GM12878 (cell line): ENCODE data around the gene RGS1. TPM values are rescaled to one million over a fixed set of nuclear protein-coding genes. Genes with fewer than 3 reads are reported as not detected.

Experiments used
- ATAC-seq: fragments of 200-7000 bp; cut with Tn5 transposase; 3 replicates; pipeline ENCODE4 v1.9.1; 2020; ENCODE audit warnings: mild to moderate bottlenecking, moderate library complexity
- BruUV-seq: library from RNA; stranded (reverse); fragments of 400-500 nt; replicated peaks from 2 replicates; lab custom pipeline; 2021; lab: Mats Ljungman, UMichigan
- CTCF ChIA-PET: fragments of 300-600 bp; sonication (Branson Sonifier 250); formaldehyde crosslinking; extraction: SDS; loops from one replicate; lab custom pipeline; 2021; ENCODE audit warnings: inconsistent platforms; lab: Yijun Ruan, JAX
- POLR2A ChIA-PET: fragments of 350-600 bp; formaldehyde crosslinking; extraction: SDS; loops from one replicate; lab custom pipeline; 2021; ENCODE audit warnings: inconsistent platforms; lab: Charles Lee
- RAD21 ChIA-PET: fragments of 300-600 bp; sonication (Branson Sonifier 250); formaldehyde crosslinking; loops from one replicate; lab custom pipeline; 2023; ENCODE audit warnings: antibody characterized with exemption; ENCODE audit not compliant: unreplicated experiment; lab: Charles Lee
- SMC1A ChIA-PET: fragments of 300-600 bp; sonication (Branson Sonifier 250); formaldehyde crosslinking; loops from one replicate; lab custom pipeline; 2023; ENCODE audit not compliant: unreplicated experiment, uncharacterized antibody; lab: Charles Lee
- DNase-seq: peaks from one replicate; pipeline ENCODE4 v3.0.0-alpha.2; 2011; ENCODE audit warnings: low read depth, low spot score
- FAIRE-seq: peaks from 3 replicates; lab custom pipeline; 2011; peaks lifted over from hg19 to GRCh38; lab: Jason Lieb, UNC
- H2AFZ ChIP-seq: 2 replicates; pipeline ENCODE4 v1.6.0; 2011; ENCODE audit warnings: low read depth, low read length, control low read depth; ENCODE audit not compliant: control insufficient read depth
- H3K27ac ChIP-seq: 2 replicates; pipeline ENCODE4 v1.5.1; 2011; ENCODE audit warnings: control low read depth; ENCODE audit not compliant: control insufficient read depth, insufficient read depth
- H3K27me3 ChIP-seq, 2 experiments: replicated peaks in 1 of 2; 2 replicates each; pipeline versions ENCODE4 v1.6.0 to v1.6.1; 2011; ENCODE audit warnings: low read length in 1 of 2; ENCODE audit not compliant: control insufficient read depth in 2 of 2, insufficient read depth in 2 of 2
- H3K36me3 ChIP-seq, 2 experiments: 2 replicates each; pipeline ENCODE4 v1.5.1; 2011; ENCODE audit warnings: low read length in 1 of 2; ENCODE audit not compliant: control insufficient read depth in 2 of 2, insufficient read depth in 2 of 2
- H3K4me1 ChIP-seq: 2 replicates; pipeline ENCODE4 v1.6.1; 2011; ENCODE audit warnings: mild to moderate bottlenecking, low read length, moderate library complexity, mixed read lengths; ENCODE audit not compliant: control insufficient read depth, insufficient read depth
- H3K4me2 ChIP-seq: 2 replicates; pipeline ENCODE4 v1.6.0; 2011; ENCODE audit warnings: control low read depth; ENCODE audit not compliant: control insufficient read depth, insufficient read depth
- H3K4me3 ChIP-seq: fragments of 200-600 bp; sonication (generic); 2 replicates; pipeline ENCODE4 v1.5.1; 2016
- H3K79me2 ChIP-seq: 2 replicates; pipeline ENCODE4 v1.6.0; 2011; ENCODE audit warnings: low read length; ENCODE audit not compliant: control insufficient read depth, insufficient read depth
- H3K9ac ChIP-seq: 2 replicates; pipeline ENCODE4 v1.8.0; 2011; ENCODE audit warnings: low read length, control low read depth, mixed read lengths; ENCODE audit not compliant: control insufficient read depth, insufficient read depth
- H3K9me3 ChIP-seq: replicated peaks from 3 replicates; pipeline ENCODE4 v1.5.1; 2011; ENCODE audit warnings: mild to moderate bottlenecking, low read length; ENCODE audit not compliant: control insufficient read depth, insufficient read depth
- H4K20me1 ChIP-seq: 2 replicates; pipeline ENCODE4 v1.6.0; 2011; ENCODE audit not compliant: control insufficient read depth, insufficient read depth
- ZNF384 ChIP-seq: IDR thresholded peaks from 2 replicates; pipeline ENCODE4 v1.6.1; 2012; ENCODE audit warnings: low read depth, mild to moderate bottlenecking, low read length, improper control_type of control experiment, borderline replicate concordance
- WGBS: methylation state at CpG from one replicate; pipeline ENCODE4 v1.1.6; 2016; ENCODE audit warnings: low lambda C conversion rate; ENCODE audit not compliant: insufficient replicate concordance, insufficient coverage; ENCODE audit errors: missing lambda C conversion rate; 5-methylcytosine and 5-hydroxymethylcytosine counted together
- in situ Hi-C: fragments of 300-500 bp; cut with MboI; formaldehyde crosslinking; loops from 9 replicates; pipeline ENCODE4 v1.14.3; 2018; ENCODE audit warnings: mixed read lengths
- intact Hi-C: fragments of 100-400 bp; cut with micrococcal nuclease; formaldehyde crosslinking; loops from one replicate; pipeline ENCODE4 v1.14.2; 2022; ENCODE audit not compliant: unreplicated experiment
- polyA plus RNA-seq, 11 experiments: library from polyadenylated mRNA; depleted of rRNA in 4 of 11; unstranded in 6 of 11; stranded (reverse) in 5 of 11; fragments of >200 nt; fragmentation: Nextera tagmentation in 4 of 11; fragmentation: Illumina TruSeq in 1 of 11; extraction: Ambion mirVana in 4 of 11; extraction: Trizol in 1 of 11; gene quantifications; 1 replicate in 1 of 11; 2 replicates in 10 of 11; pipeline versions ENCODE4 v1.2.1 to v1.2.3, GENCODE V29; 2011 to 2016; ENCODE audit warnings: inconsistent platforms in 2 of 11, missing spikeins in 2 of 11, low read depth in 1 of 11
- total RNA-seq, 4 experiments: library from RNA; depleted of rRNA in 3 of 4; stranded (reverse); fragments of >200 nt in 3 of 4; fragmentation: Illumina TruSeq in 1 of 4; extraction: Trizol in 1 of 4; gene quantifications; 2 replicates each; pipeline versions ENCODE4 v1.2.1 to v1.2.3, GENCODE V29; 2013 to 2021
- TF ChIP-seq, protein P1 (sequence below), 3 experiments: IDR thresholded peaks in 2 of 3; conservative IDR thresholded peaks in 1 of 3; 2 replicates each; pipeline ENCODE4 v1.5.1; 2011; ENCODE audit warnings: low read depth in 3 of 3, low read length in 3 of 3, mild to moderate bottlenecking in 3 of 3, control low read depth in 2 of 3, moderate library complexity in 2 of 3, inconsistent platforms in 1 of 3, mixed read lengths in 1 of 3; ENCODE audit not compliant: control insufficient read depth in 2 of 3, insufficient read depth in 1 of 3; ENCODE audit errors: extremely low read depth in 1 of 3
- TF ChIP-seq, protein P2 (sequence below): IDR thresholded peaks from 2 replicates; pipeline ENCODE4 v1.6.1; 2012; ENCODE audit warnings: improper control_type of control experiment, low read depth, low read length; ENCODE audit not compliant: insufficient replicate concordance
- TF ChIP-seq, protein P3 (sequence below): fragments of 450-650 bp; IDR thresholded peaks from 2 replicates; pipeline ENCODE4 v1.6.1; 2016; ENCODE audit warnings: mild to moderate bottlenecking
- TF ChIP-seq, protein P4 (sequence below): fragments of 450-650 bp; IDR thresholded peaks from 2 replicates; pipeline ENCODE4 v1.6.1; 2017; ENCODE audit warnings: borderline replicate concordance

Gene RGS1
- total and polyA plus RNA-seq, 10 of the 15 experiments (the other 5 are each of a cell fraction or from before 2014, with no cell fraction given), result 20.7 to 882 (median 45.9) TPM

DNA sequence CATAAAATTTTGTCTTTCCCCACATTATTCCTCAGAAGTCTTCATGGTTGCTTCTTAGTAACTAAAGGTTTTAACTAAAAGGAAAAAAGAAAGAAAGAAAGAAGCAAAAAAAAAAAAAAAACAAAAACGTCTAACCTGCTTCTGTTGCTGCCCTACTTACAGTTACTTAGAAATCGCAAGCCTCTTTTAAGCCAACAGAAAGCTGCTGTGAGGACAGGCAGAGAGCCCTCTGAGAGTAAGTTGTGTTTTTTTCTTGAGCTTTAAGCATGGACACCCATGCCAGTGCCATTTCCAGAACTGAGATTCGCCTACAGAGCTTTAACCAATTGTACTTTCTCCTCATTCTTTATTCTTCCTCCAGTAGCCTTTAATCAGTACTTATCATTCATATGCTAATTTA lies 25.6 kb upstream of the RGS1 start:
- Histone ChIP-seq H3K36me3 (no peaks in the 10 kb centered on the region), H3K79me2 (peaks cover 4% of the 10 kb centered on the region; the same call in 1 of the 2 replicates), H3K4me2 (0 out of 2 replicates have a peak overlapping the region, but pooled peaks have one; percentile 11), H2AFZ (peak overlapping the region; percentile 11; the same call in 1 of the 2 replicates), H3K27me3 (no peaks in the 10 kb centered on the region), H3K27ac (peak overlapping the region; percentile 88), H4K20me1 (no peaks in the 10 kb centered on the region)
- FAIRE-seq, result no peak
- ATAC-seq, result no peak
- RAD21 ChIA-PET, result interaction anchor here (1.0 to 6.5 kb wide), 12 partner anchors 9 to 61 kb away, joined by 4 to 170 read pairs (median 10); no protein-coding TSS in a partner anchor
- SMC1A ChIA-PET, result interaction anchor here (0.7 to 6.1 kb wide), 20 partner anchors 9 to 59 kb away, joined by 3 to 59 read pairs (median 8); no protein-coding TSS in a partner anchor
- CTCF ChIA-PET, result interaction anchor here (0.7 to 2.4 kb wide), 7 partner anchors 10 to 72 kb away, joined by 3 to 14 read pairs (median 5); no protein-coding TSS in a partner anchor
- intact Hi-C loops, result loop anchor here (10.0 kb wide), 1 partner anchor 505 kb away; the partner anchor contains the start of genes RO60 and UCHL5
- no peak for DNase-seq
- 51% methylated on average over 3 of the region's 3 CpGs for WGBS
- TF ChIP-seq, protein P1, sequence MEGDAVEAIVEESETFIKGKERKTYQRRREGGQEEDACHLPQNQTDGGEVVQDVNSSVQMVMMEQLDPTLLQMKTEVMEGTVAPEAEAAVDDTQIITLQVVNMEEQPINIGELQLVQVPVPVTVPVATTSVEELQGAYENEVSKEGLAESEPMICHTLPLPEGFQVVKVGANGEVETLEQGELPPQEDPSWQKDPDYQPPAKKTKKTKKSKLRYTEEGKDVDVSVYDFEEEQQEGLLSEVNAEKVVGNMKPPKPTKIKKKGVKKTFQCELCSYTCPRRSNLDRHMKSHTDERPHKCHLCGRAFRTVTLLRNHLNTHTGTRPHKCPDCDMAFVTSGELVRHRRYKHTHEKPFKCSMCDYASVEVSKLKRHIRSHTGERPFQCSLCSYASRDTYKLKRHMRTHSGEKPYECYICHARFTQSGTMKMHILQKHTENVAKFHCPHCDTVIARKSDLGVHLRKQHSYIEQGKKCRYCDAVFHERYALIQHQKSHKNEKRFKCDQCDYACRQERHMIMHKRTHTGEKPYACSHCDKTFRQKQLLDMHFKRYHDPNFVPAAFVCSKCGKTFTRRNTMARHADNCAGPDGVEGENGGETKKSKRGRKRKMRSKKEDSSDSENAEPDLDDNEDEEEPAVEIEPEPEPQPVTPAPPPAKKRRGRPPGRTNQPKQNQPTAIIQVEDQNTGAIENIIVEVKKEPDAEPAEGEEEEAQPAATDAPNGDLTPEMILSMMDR (IDR thresholded peaks at IDR 0.05 in 2 of 3, conservative IDR thresholded peaks at IDR 0.05 in 1 of 3; ENCODE audit: control insufficient read depth in 2 of 3, extremely low read depth in 1 of 3, insufficient read depth in 1 of 3, low read depth in 3 of 3, low read length in 3 of 3), result no peak
- TF ChIP-seq, protein P2, sequence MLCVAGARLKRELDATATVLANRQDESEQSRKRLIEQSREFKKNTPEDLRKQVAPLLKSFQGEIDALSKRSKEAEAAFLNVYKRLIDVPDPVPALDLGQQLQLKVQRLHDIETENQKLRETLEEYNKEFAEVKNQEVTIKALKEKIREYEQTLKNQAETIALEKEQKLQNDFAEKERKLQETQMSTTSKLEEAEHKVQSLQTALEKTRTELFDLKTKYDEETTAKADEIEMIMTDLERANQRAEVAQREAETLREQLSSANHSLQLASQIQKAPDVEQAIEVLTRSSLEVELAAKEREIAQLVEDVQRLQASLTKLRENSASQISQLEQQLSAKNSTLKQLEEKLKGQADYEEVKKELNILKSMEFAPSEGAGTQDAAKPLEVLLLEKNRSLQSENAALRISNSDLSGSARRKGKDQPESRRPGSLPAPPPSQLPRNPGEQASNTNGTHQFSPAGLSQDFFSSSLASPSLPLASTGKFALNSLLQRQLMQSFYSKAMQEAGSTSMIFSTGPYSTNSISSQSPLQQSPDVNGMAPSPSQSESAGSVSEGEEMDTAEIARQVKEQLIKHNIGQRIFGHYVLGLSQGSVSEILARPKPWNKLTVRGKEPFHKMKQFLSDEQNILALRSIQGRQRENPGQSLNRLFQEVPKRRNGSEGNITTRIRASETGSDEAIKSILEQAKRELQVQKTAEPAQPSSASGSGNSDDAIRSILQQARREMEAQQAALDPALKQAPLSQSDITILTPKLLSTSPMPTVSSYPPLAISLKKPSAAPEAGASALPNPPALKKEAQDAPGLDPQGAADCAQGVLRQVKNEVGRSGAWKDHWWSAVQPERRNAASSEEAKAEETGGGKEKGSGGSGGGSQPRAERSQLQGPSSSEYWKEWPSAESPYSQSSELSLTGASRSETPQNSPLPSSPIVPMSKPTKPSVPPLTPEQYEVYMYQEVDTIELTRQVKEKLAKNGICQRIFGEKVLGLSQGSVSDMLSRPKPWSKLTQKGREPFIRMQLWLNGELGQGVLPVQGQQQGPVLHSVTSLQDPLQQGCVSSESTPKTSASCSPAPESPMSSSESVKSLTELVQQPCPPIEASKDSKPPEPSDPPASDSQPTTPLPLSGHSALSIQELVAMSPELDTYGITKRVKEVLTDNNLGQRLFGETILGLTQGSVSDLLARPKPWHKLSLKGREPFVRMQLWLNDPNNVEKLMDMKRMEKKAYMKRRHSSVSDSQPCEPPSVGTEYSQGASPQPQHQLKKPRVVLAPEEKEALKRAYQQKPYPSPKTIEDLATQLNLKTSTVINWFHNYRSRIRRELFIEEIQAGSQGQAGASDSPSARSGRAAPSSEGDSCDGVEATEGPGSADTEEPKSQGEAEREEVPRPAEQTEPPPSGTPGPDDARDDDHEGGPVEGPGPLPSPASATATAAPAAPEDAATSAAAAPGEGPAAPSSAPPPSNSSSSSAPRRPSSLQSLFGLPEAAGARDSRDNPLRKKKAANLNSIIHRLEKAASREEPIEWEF, result peak; percentile 18
- TF ChIP-seq, protein P3, sequence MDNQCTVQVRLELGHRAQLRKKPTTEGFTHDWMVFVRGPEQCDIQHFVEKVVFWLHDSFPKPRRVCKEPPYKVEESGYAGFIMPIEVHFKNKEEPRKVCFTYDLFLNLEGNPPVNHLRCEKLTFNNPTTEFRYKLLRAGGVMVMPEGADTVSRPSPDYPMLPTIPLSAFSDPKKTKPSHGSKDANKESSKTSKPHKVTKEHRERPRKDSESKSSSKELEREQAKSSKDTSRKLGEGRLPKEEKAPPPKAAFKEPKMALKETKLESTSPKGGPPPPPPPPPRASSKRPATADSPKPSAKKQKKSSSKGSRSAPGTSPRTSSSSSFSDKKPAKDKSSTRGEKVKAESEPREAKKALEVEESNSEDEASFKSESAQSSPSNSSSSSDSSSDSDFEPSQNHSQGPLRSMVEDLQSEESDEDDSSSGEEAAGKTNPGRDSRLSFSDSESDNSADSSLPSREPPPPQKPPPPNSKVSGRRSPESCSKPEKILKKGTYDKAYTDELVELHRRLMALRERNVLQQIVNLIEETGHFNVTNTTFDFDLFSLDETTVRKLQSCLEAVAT, result peak; percentile 41; the same call in 1 of the 2 replicates
- 0 out of 2 replicates have a peak, but pooled peaks have one; percentile 23 for TF ChIP-seq ZNF384
- TF ChIP-seq, protein P4, sequence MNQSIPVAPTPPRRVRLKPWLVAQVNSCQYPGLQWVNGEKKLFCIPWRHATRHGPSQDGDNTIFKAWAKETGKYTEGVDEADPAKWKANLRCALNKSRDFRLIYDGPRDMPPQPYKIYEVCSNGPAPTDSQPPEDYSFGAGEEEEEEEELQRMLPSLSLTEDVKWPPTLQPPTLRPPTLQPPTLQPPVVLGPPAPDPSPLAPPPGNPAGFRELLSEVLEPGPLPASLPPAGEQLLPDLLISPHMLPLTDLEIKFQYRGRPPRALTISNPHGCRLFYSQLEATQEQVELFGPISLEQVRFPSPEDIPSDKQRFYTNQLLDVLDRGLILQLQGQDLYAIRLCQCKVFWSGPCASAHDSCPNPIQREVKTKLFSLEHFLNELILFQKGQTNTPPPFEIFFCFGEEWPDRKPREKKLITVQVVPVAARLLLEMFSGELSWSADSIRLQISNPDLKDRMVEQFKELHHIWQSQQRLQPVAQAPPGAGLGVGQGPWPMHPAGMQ, result no peak
- TF ChIP-seq, all 136 proteins: peak for 3
- Histone ChIP-seq H3K4me1 (peaks cover 55% of the 10 kb centered on the region), H3K4me3 (no peak overlapping the region), H3K9me3 (no peaks in the 10 kb centered on the region), H3K9ac (peak overlapping the region; percentile 40; the same call in 1 of the 2 replicates)
- POLR2A ChIA-PET, result interaction anchor here (1.1 to 6.8 kb wide), 10 partner anchors 9 to 59 kb away, joined by 3 to 123 read pairs (median 5); no protein-coding TSS in a partner anchor
- in situ Hi-C loops, result loop anchor here (5.0 kb wide), 1 partner anchor 57 kb away; no protein-coding TSS in a partner anchor
- no TSS peak for BruUV-seq
